ENCODE measurements around the gene HPN.
"Not testable (repeated sequence)": the region's sequence is repeated elsewhere in the genome, so short reads cannot be mapped to it uniquely, and the experiment has no call there.

The HPN gene

GRCh38 chr19:35005256-35005977, 36.1 kb upstream of the HPN start:
- Histone ChIP-seq H3K79me2 (ENCODE audit: insufficient read depth, low read length) (peaks cover 28% of the 10 kb centered on the region), H2AFZ (ENCODE audit: low read length) (no peak overlapping the region), H3K27me3 (ENCODE audit: insufficient read depth, low read length) (no peaks in the 10 kb centered on the region), H3K36me3 (ENCODE audit: insufficient read depth, low read length) (peaks cover 62% of the 10 kb centered on the region), H3F3A (ENCODE audit: insufficient read depth, low read length) (no peaks in the 10 kb centered on the region), H3K9me2 (ENCODE audit: low read depth, low read length) (no peaks in the 10 kb centered on the region), H4K20me1 (ENCODE audit: insufficient read depth, low read length) (no peaks in the 10 kb centered on the region), H3K27ac (ENCODE audit: low read depth, low read length, poor library complexity, severe bottlenecking) (no peak overlapping the region), H3K4me1 (ENCODE audit: insufficient read depth, low read length, severe bottlenecking) (peaks cover 28% of the 10 kb centered on the region), H3K9ac (ENCODE audit: low read length) (no peak overlapping the region), H3K4me3 (ENCODE audit: low read depth, low read length, poor library complexity, severe bottlenecking) (no peak overlapping the region), H3K4me2 (ENCODE audit: low read length) (no peak overlapping the region), H3K9me3 (ENCODE audit: low read length) (no peaks in the 10 kb centered on the region)
- TF ChIP-seq, protein P1, sequence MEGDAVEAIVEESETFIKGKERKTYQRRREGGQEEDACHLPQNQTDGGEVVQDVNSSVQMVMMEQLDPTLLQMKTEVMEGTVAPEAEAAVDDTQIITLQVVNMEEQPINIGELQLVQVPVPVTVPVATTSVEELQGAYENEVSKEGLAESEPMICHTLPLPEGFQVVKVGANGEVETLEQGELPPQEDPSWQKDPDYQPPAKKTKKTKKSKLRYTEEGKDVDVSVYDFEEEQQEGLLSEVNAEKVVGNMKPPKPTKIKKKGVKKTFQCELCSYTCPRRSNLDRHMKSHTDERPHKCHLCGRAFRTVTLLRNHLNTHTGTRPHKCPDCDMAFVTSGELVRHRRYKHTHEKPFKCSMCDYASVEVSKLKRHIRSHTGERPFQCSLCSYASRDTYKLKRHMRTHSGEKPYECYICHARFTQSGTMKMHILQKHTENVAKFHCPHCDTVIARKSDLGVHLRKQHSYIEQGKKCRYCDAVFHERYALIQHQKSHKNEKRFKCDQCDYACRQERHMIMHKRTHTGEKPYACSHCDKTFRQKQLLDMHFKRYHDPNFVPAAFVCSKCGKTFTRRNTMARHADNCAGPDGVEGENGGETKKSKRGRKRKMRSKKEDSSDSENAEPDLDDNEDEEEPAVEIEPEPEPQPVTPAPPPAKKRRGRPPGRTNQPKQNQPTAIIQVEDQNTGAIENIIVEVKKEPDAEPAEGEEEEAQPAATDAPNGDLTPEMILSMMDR (IDR thresholded peaks at IDR 0.05; ENCODE audit: low read length) = no peak
- TF ChIP-seq EZH2 (IDR thresholded peaks at IDR 0.05; ENCODE audit: borderline replicate concordance, low read length) = no peak

GRCh38 chr19:35006007-35006341, 35.5 kb upstream of the HPN start:
- H2AFZ ChIP-seq (ENCODE audit: low read length); H3K9me2 ChIP-seq (ENCODE audit: low read depth, low read length); H3K27me3 ChIP-seq (ENCODE audit: insufficient read depth, low read length); H3K4me2 ChIP-seq (ENCODE audit: low read length); H3K27ac ChIP-seq (ENCODE audit: low read depth, low read length, poor library complexity, severe bottlenecking); H4K20me1 ChIP-seq (ENCODE audit: insufficient read depth, low read length); H3K4me3 ChIP-seq (ENCODE audit: low read depth, low read length, poor library complexity, severe bottlenecking); H3K9me3 ChIP-seq (ENCODE audit: low read length); H3F3A ChIP-seq (ENCODE audit: insufficient read depth, low read length); H3K9ac ChIP-seq (ENCODE audit: low read length): not testable (repeated sequence)
- Histone ChIP-seq H3K36me3 (ENCODE audit: insufficient read depth, low read length) (peaks cover 67% of the 10 kb centered on the region), H3K79me2 (ENCODE audit: insufficient read depth, low read length) (peaks cover 28% of the 10 kb centered on the region), H3K4me1 (ENCODE audit: insufficient read depth, low read length, severe bottlenecking) (peaks cover 28% of the 10 kb centered on the region)

- no peak overlapping the region for H3K4me2 ChIP-seq (ENCODE audit: low read length)
- H3F3A ChIP-seq (ENCODE audit: insufficient read depth, low read length) = no peaks in the 10 kb centered on the region
- H3K36me3 ChIP-seq (ENCODE audit: insufficient read depth, low read length) = peaks cover 72% of the 10 kb centered on the region
- no peak overlapping the region for H3K27ac ChIP-seq (ENCODE audit: low read depth, low read length, poor library complexity, severe bottlenecking)
- TF ChIP-seq, protein P1 (IDR thresholded peaks at IDR 0.05; ENCODE audit: low read length) = no peak
- TF ChIP-seq EZH2 (IDR thresholded peaks at IDR 0.05; ENCODE audit: borderline replicate concordance, low read length) = no peak
- no peak overlapping the region for H3K4me3 ChIP-seq (ENCODE audit: low read depth, low read length, poor library complexity, severe bottlenecking)
- peaks cover 23% of the 10 kb centered on the region for H3K79me2 ChIP-seq (ENCODE audit: insufficient read depth, low read length)
- H3K4me1 ChIP-seq (ENCODE audit: insufficient read depth, low read length, severe bottlenecking) = peaks cover 24% of the 10 kb centered on the region
- H3K27me3 ChIP-seq (ENCODE audit: insufficient read depth, low read length) = no peaks in the 10 kb centered on the region
- no peaks in the 10 kb centered on the region for H3K9me2 ChIP-seq (ENCODE audit: low read depth, low read length)
- no peaks in the 10 kb centered on the region for H3K9me3 ChIP-seq (ENCODE audit: low read length)
- no peak overlapping the region for H2AFZ ChIP-seq (ENCODE audit: low read length)
- H3K9ac ChIP-seq (ENCODE audit: low read length) = no peak overlapping the region
- H4K20me1 ChIP-seq (ENCODE audit: insufficient read depth, low read length) = no peaks in the 10 kb centered on the region
Measured at GRCh38 chr19:35006342-35006998, 35.1 kb upstream of the HPN start.

- H3K4me2 ChIP-seq (ENCODE audit: low read length) = no peak overlapping the region
- no peaks in the 10 kb centered on the region for H3K9me3 ChIP-seq (ENCODE audit: low read length)
- H3K36me3 ChIP-seq (ENCODE audit: insufficient read depth, low read length) = peaks cover 75% of the 10 kb centered on the region
- H3K9ac ChIP-seq (ENCODE audit: low read length) = no peak overlapping the region
- H3K27me3 ChIP-seq (ENCODE audit: insufficient read depth, low read length) = no peaks in the 10 kb centered on the region
- H3K27ac ChIP-seq (ENCODE audit: low read depth, low read length, poor library complexity, severe bottlenecking) = no peak overlapping the region
- no peaks in the 10 kb centered on the region for H3F3A ChIP-seq (ENCODE audit: insufficient read depth, low read length)
- H4K20me1 ChIP-seq (ENCODE audit: insufficient read depth, low read length) = no peaks in the 10 kb centered on the region
- peaks cover 19% of the 10 kb centered on the region for H3K4me1 ChIP-seq (ENCODE audit: insufficient read depth, low read length, severe bottlenecking)
- no peaks in the 10 kb centered on the region for H3K9me2 ChIP-seq (ENCODE audit: low read depth, low read length)
- H3K4me3 ChIP-seq (ENCODE audit: low read depth, low read length, poor library complexity, severe bottlenecking) = no peak overlapping the region
- H3K79me2 ChIP-seq (ENCODE audit: insufficient read depth, low read length) = peaks cover 19% of the 10 kb centered on the region
- TF ChIP-seq, protein P1 (IDR thresholded peaks at IDR 0.05; ENCODE audit: low read length) = no peak
- TF ChIP-seq EZH2 (IDR thresholded peaks at IDR 0.05; ENCODE audit: borderline replicate concordance, low read length) = no peak
- no peak overlapping the region for H2AFZ ChIP-seq (ENCODE audit: low read length)
Measured at GRCh38 chr19:35006999-35007365, 34.5 kb upstream of the HPN start.

DNA sequence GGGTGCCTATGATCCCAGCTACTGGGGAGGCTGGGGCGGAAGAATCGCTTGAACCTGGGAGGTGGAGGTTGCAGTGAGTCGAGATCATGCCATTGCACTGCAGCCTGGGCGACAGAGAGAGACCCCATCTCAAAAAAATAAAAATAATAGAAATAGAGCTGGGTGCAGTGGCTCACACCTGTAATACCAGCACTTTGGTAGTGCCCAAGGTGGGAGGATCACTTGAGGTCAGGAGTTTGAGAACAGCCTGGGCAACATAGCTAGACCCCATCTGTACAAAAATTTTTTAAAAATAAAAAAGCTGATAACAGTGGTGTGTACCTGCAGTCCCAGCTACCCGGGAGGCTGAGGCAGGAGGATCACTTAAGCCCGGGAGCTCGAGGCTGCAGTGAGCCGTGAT, 34.1 kb upstream of the HPN start:
- not testable (repeated sequence) for H3K4me3 ChIP-seq (ENCODE audit: low read depth, low read length, poor library complexity, severe bottlenecking); H3K9me2 ChIP-seq (ENCODE audit: low read depth, low read length); H3F3A ChIP-seq (ENCODE audit: insufficient read depth, low read length); H4K20me1 ChIP-seq (ENCODE audit: insufficient read depth, low read length); H3K9ac ChIP-seq (ENCODE audit: low read length); H2AFZ ChIP-seq (ENCODE audit: low read length); H3K9me3 ChIP-seq (ENCODE audit: low read length); H3K27me3 ChIP-seq (ENCODE audit: insufficient read depth, low read length); H3K4me2 ChIP-seq (ENCODE audit: low read length); H3K27ac ChIP-seq (ENCODE audit: low read depth, low read length, poor library complexity, severe bottlenecking)
- H3K4me1 ChIP-seq (ENCODE audit: insufficient read depth, low read length, severe bottlenecking) = peaks cover 14% of the 10 kb centered on the region
- peaks cover 17% of the 10 kb centered on the region for H3K79me2 ChIP-seq (ENCODE audit: insufficient read depth, low read length)
- H3K36me3 ChIP-seq (ENCODE audit: insufficient read depth, low read length) = peaks cover 77% of the 10 kb centered on the region
